CD4-positive, alpha-beta memory T cell (primary cell): Measurements from ENCODE around the gene POLD4. TPM values are rescaled to one million over a fixed set of nuclear protein-coding genes. Genes with fewer than 3 reads are reported as not detected.

Experiments
- CTCF ChIA-PET: fragments of 350-600 bp; sonication (Branson Sonifier 250); formaldehyde crosslinking; loops from one replicate; lab custom pipeline; 2021; ENCODE audit warnings: inconsistent platforms; ENCODE audit not compliant: partially characterized antibody; lab: Charles Lee
- POLR2A ChIA-PET: fragments of 350-600 bp; sonication (Branson Sonifier 250); formaldehyde crosslinking; loops from one replicate; lab custom pipeline; 2021; ENCODE audit not compliant: partially characterized antibody; lab: Charles Lee
- DNase-seq, 5 donors: peaks; one replicate each; pipeline versions ENCODE4 v3.0.0 to v3.0.0-alpha.2; 2020 to 2022; ENCODE audit warnings: mixed read lengths in 1 of 5
- H3K27ac ChIP-seq: one replicate; pipeline ENCODE4 v1.7.0; 2013; ENCODE audit warnings: low read depth, low read length
- H3K27me3 ChIP-seq: 2 replicates; pipeline ENCODE4 v1.7.0; 2013; ENCODE audit warnings: mild to moderate bottlenecking, low read length, moderate library complexity; ENCODE audit not compliant: insufficient read depth
- H3K36me3 ChIP-seq: 2 replicates; pipeline ENCODE4 v1.7.0; 2013; ENCODE audit warnings: mild to moderate bottlenecking, low read length, moderate library complexity; ENCODE audit not compliant: insufficient read depth
- H3K4me1 ChIP-seq: 2 replicates; pipeline ENCODE4 v1.7.0; 2013; ENCODE audit warnings: mild to moderate bottlenecking, low read length, moderate library complexity; ENCODE audit not compliant: insufficient read depth
- H3K4me3 ChIP-seq, 2 donors: one replicate each; pipeline ENCODE4 v1.7.0; 2013; ENCODE audit warnings: low read length in 2 of 2, mild to moderate bottlenecking in 1 of 2
- H3K9me3 ChIP-seq, 2 donors: one replicate each; pipeline ENCODE4 v1.7.0; 2013; ENCODE audit warnings: low read length in 2 of 2, control low read depth in 1 of 2; ENCODE audit not compliant: control insufficient read depth in 1 of 2
- H3K27ac Mint-ChIP-seq, 7 donors: one replicate each; pipeline ENCODE4 v1.8.0; 2020 to 2021; ENCODE audit warnings: mixed read lengths in 7 of 7, mild to moderate bottlenecking in 6 of 7, inconsistent platforms in 3 of 7, moderate library complexity in 3 of 7
- H3K27me3 Mint-ChIP-seq, 2 donors: one replicate each; pipeline ENCODE4 v1.8.0; 2020 to 2021; ENCODE audit warnings: mixed read lengths in 2 of 2
- H3K36me3 Mint-ChIP-seq, 2 donors: one replicate each; pipeline ENCODE4 v1.8.0; 2020 to 2021; ENCODE audit warnings: mixed read lengths in 2 of 2, inconsistent platforms in 1 of 2, mild to moderate bottlenecking in 1 of 2
- H3K4me1 Mint-ChIP-seq, 4 donors: one replicate each; pipeline ENCODE4 v1.8.0; 2020 to 2021; ENCODE audit warnings: mixed read lengths in 4 of 4, mild to moderate bottlenecking in 1 of 4
- H3K4me3 Mint-ChIP-seq, 8 donors: one replicate each; pipeline ENCODE4 v1.8.0; 2020 to 2021; ENCODE audit warnings: mixed read lengths in 8 of 8, mild to moderate bottlenecking in 7 of 8, moderate library complexity in 6 of 8, inconsistent platforms in 3 of 8
- H3K9me3 Mint-ChIP-seq, 8 donors: one replicate each; pipeline ENCODE4 v1.8.0; 2020 to 2021; ENCODE audit warnings: mixed read lengths in 8 of 8, mild to moderate bottlenecking in 5 of 8, inconsistent platforms in 3 of 8, moderate library complexity in 1 of 8
- intact Hi-C: fragments of 100-400 bp; cut with micrococcal nuclease; formaldehyde crosslinking; loops from one replicate; pipeline ENCODE4 v1.15.1; 2023
- polyA plus RNA-seq, 2 donors: library from polyadenylated mRNA; unstranded; fragments of 300-500 nt; fragmentation: Illumina TruSeq; gene quantifications; one replicate each; pipeline ENCODE4 v1.2.3, GENCODE V29; 2021
- total RNA-seq, 2 experiments: library from RNA; stranded (reverse); gene quantifications; one replicate each; pipeline ENCODE4 v1.2.3, GENCODE V29; 2021

The POLD4 gene
- total and polyA plus RNA-seq, 4 experiments from 2014 or later = 87.9 to 96.2 (median 92.5) TPM

- Mint-ChIP-seq H3K27me3 (no peaks in the 10 kb centered on the region), H3K27ac (peak overlapping the region in 5 of 7 donors; percentile 27 to 87 (median 52)), H3K4me1 (peaks cover 22 to 47% (median 40%) of the 10 kb centered on the region in 4 donors), H3K9me3 (no peaks in the 10 kb centered on the region), H3K36me3 (peaks cover 0 to under 1% of the 10 kb centered on the region in 2 donors), H3K4me3 (no peak overlapping the region)
- Histone ChIP-seq H3K36me3 (no peaks in the 10 kb centered on the region), H3K4me1 (peaks cover 39% of the 10 kb centered on the region), H3K9me3 (no peaks in the 10 kb centered on the region), H3K27me3 (no peaks in the 10 kb centered on the region), H3K27ac (no peak overlapping the region), H3K4me3 (no peak overlapping the region)
- CTCF ChIA-PET = interaction anchor here (0.9 kb wide), 1 partner anchor 46 kb away, joined by 4 read pairs; no protein-coding TSS in a partner anchor
- POLR2A ChIA-PET = interaction anchor here (13.1 to 14.6 kb wide), 2 partner anchors 19 to 42 kb away, joined by 196 to 358 read pairs; partner anchors contain the start of genes ANKRD13D and GRK2
- intact Hi-C loops = no loop called here
- no peak for DNase-seq
These were observed 43.7 kb downstream of the POLD4 start for GRCh38 chr11:67309661-67310061.

GRCh38 chr11:67309166-67309565, 44.2 kb downstream of the POLD4 start:
- H3K36me3 ChIP-seq = no peaks in the 10 kb centered on the region
- intact Hi-C loops = no loop called here
- Mint-ChIP-seq H3K4me3 (no peak overlapping the region), H3K36me3 (peaks cover 0 to 2% of the 10 kb centered on the region in 2 donors), H3K9me3 (no peaks in the 10 kb centered on the region), H3K4me1 (peaks cover 21 to 48% (median 41%) of the 10 kb centered on the region in 4 donors), H3K27me3 (no peaks in the 10 kb centered on the region), H3K27ac (peak overlapping the region in 4 of 7 donors; percentile 27 to 87 (median 57))
- ChIA-PET CTCF (interaction anchor here (0.8 to 1.2 kb wide), 4 partner anchors 8 to 47 kb away, joined by 3 to 4 read pairs (median 3); no protein-coding TSS in a partner anchor), POLR2A (interaction anchor here (0.8 to 14.6 kb wide), 3 partner anchors 19 to 42 kb away, joined by 4 to 358 read pairs (median 196); partner anchors contain the start of genes ANKRD13D and GRK2)
- peaks cover 41% of the 10 kb centered on the region for H3K4me1 ChIP-seq
- no peak overlapping the region for H3K4me3 ChIP-seq
- no peaks in the 10 kb centered on the region for H3K27me3 ChIP-seq
- no peak overlapping the region for H3K27ac ChIP-seq
- DNase-seq = no peak
- H3K9me3 ChIP-seq = no peaks in the 10 kb centered on the region

GRCh38 chr11:67308031-67308866, 45.1 kb downstream of the POLD4 start:
- ChIA-PET POLR2A (interaction anchor here (0.8 to 14.6 kb wide), 4 partner anchors 12 to 31 kb away, joined by 3 to 196 read pairs (median 4); partner anchors contain the start of gene ANKRD13D), CTCF (interaction anchor here (0.8 to 1.2 kb wide), 5 partner anchors 9 to 49 kb away, joined by 3 to 4 read pairs (median 3); no protein-coding TSS in a partner anchor)
- no peaks in the 10 kb centered on the region for H3K36me3 ChIP-seq
- Mint-ChIP-seq H3K4me3 (no peak overlapping the region), H3K27me3 (no peaks in the 10 kb centered on the region), H3K36me3 (peaks cover 0 to 2% of the 10 kb centered on the region in 2 donors), H3K4me1 (peaks cover 16 to 41% (median 33%) of the 10 kb centered on the region in 4 donors), H3K27ac (peak overlapping the region in 1 of 7 donors; percentile 17), H3K9me3 (no peaks in the 10 kb centered on the region)
- no peaks in the 10 kb centered on the region for H3K27me3 ChIP-seq
- H3K9me3 ChIP-seq = no peaks in the 10 kb centered on the region
- intact Hi-C loops = no loop called here
- H3K4me1 ChIP-seq = peaks cover 36% of the 10 kb centered on the region
- no peak for DNase-seq
- H3K27ac ChIP-seq = no peak overlapping the region
- no peak overlapping the region for H3K4me3 ChIP-seq

GRCh38 chr11:67307545-67308001, 45.8 kb downstream of the POLD4 start:
- Mint-ChIP-seq H3K9me3 (no peaks in the 10 kb centered on the region), H3K4me1 (peaks cover 11 to 39% (median 26%) of the 10 kb centered on the region in 4 donors), H3K4me3 (no peak overlapping the region), H3K27ac (peak overlapping the region in 2 of 7 donors; percentile 4 to 42), H3K36me3 (peaks cover 0 to 2% of the 10 kb centered on the region in 2 donors), H3K27me3 (no peaks in the 10 kb centered on the region)
- Histone ChIP-seq H3K9me3 (no peaks in the 10 kb centered on the region), H3K4me3 (no peak overlapping the region), H3K4me1 (peaks cover 34% of the 10 kb centered on the region), H3K27ac (no peak overlapping the region), H3K27me3 (no peaks in the 10 kb centered on the region), H3K36me3 (no peaks in the 10 kb centered on the region)
- intact Hi-C loops = no loop called here
- ChIA-PET POLR2A (interaction anchor here (1.1 to 14.6 kb wide), 4 partner anchors 10 to 24 kb away, joined by 3 to 196 read pairs (median 4); partner anchors contain the start of gene ANKRD13D), CTCF (interaction anchor here (1.0 to 1.1 kb wide), 2 partner anchors 30 to 49 kb away, joined by 3 to 4 read pairs; no protein-coding TSS in a partner anchor)
- no peak for DNase-seq

GRCh38 chr11:67306769-67307544, 46.4 kb downstream of the POLD4 start:
- Histone ChIP-seq H3K27ac (no peak overlapping the region), H3K36me3 (no peaks in the 10 kb centered on the region), H3K4me3 (no peak overlapping the region), H3K27me3 (no peaks in the 10 kb centered on the region), H3K4me1 (peaks cover 29% of the 10 kb centered on the region), H3K9me3 (no peaks in the 10 kb centered on the region)
- no peak overlapping the region for H3K4me3 Mint-ChIP-seq
- peaks cover 0 to 3% of the 10 kb centered on the region in 2 donors for H3K36me3 Mint-ChIP-seq
- no peak for DNase-seq
- no peaks in the 10 kb centered on the region for H3K9me3 Mint-ChIP-seq
- intact Hi-C loops = no loop called here
- H3K4me1 Mint-ChIP-seq = peaks cover 6 to 37% (median 21%) of the 10 kb centered on the region in 4 donors
- H3K27me3 Mint-ChIP-seq = no peaks in the 10 kb centered on the region
- ChIA-PET POLR2A (interaction anchor here (1.0 to 14.6 kb wide), 5 partner anchors 10 to 23 kb away, joined by 3 to 196 read pairs (median 3); partner anchors contain the start of gene ANKRD13D), CTCF (no interaction called here)
- H3K27ac Mint-ChIP-seq = no peak overlapping the region

GRCh38 chr11:67304511-67305113, 48.7 kb downstream of the POLD4 start:
- Histone ChIP-seq H3K27ac (peak overlapping the region; percentile 68), H3K27me3 (no peaks in the 10 kb centered on the region), H3K36me3 (peaks cover 15% of the 10 kb centered on the region), H3K4me1 (peaks cover 18% of the 10 kb centered on the region), H3K9me3 (no peaks in the 10 kb centered on the region), H3K4me3 (peak overlapping the region in 1 of 2 donors; percentile 66)
- Mint-ChIP-seq H3K4me3 (peak overlapping the region; percentile 15 to 80 (median 66)), H3K36me3 (peaks cover 0 to 13% of the 10 kb centered on the region in 2 donors), H3K9me3 (no peaks in the 10 kb centered on the region), H3K27ac (peak overlapping the region in 6 of 7 donors; percentile 52 to 81 (median 76)), H3K4me1 (peaks cover 3 to 26% (median 9%) of the 10 kb centered on the region in 4 donors), H3K27me3 (no peaks in the 10 kb centered on the region)
- POLR2A ChIA-PET = interaction anchor here (1.3 to 14.6 kb wide), 10 partner anchors 9 to 132 kb away, joined by 3 to 196 read pairs (median 23); partner anchors contain the start of genes ANKRD13D, GRK2 and POLD4
- intact Hi-C loops = no loop called here
- no peak for DNase-seq
- CTCF ChIA-PET = interaction anchor here (0.6 to 3.6 kb wide), 7 partner anchors 9 to 48 kb away, joined by 3 to 9 read pairs (median 7); partner anchors contain the start of gene POLD4
